HEK293 (cell line): Measurements from ENCODE around the gene GATAD2A.

Experiments
- YY2 ChIP-seq: fragments of 450-650 bp; formaldehyde crosslinking; IDR thresholded peaks from 2 replicates; pipeline ENCODE4 v1.5.1; 2016; ENCODE audit warnings: missing biosample characterization, missing genetic modification characterization
- ZEB2 ChIP-seq: fragments of 450-650 bp; formaldehyde crosslinking; IDR thresholded peaks from 2 replicates; pipeline ENCODE4 v1.5.1; 2016; ENCODE audit warnings: missing biosample characterization, missing genetic modification characterization
- ZNF112 ChIP-seq: fragments of 450-650 bp; formaldehyde crosslinking; IDR thresholded peaks from 2 replicates; pipeline ENCODE4 v1.5.0; 2017; ENCODE audit warnings: missing biosample characterization, missing genetic modification characterization
- ZNF114 ChIP-seq: fragments of 450-650 bp; formaldehyde crosslinking; IDR thresholded peaks from 2 replicates; pipeline ENCODE4 v1.5.0; 2017; ENCODE audit warnings: missing biosample characterization, missing genetic modification characterization
- ZNF274 ChIP-seq, 2 experiments: fragments of 200-500 bp in 1 of 2; fragments of 450-650 bp in 1 of 2; sonication (Bioruptor generic) in 1 of 2; formaldehyde crosslinking in 1 of 2; IDR thresholded peaks; 2 replicates each; pipeline versions ENCODE4 v1.5.1 to v1.6.1; 2014 to 2016; ENCODE audit warnings: borderline replicate concordance in 1 of 2, inconsistent platforms in 1 of 2, low read length in 1 of 2, missing biosample characterization in 1 of 2, missing genetic modification characterization in 1 of 2
- ZNF558 ChIP-seq: fragments of 450-650 bp; formaldehyde crosslinking; IDR thresholded peaks from 2 replicates; pipeline ENCODE4 v1.5.1; 2016; ENCODE audit warnings: missing biosample characterization, missing genetic modification characterization
- ZNF707 ChIP-seq: fragments of 450-650 bp; formaldehyde crosslinking; IDR thresholded peaks from 2 replicates; pipeline ENCODE4 v1.5.1; 2016; ENCODE audit warnings: missing biosample characterization, missing genetic modification characterization
- TF ChIP-seq, protein P1 (sequence below): fragments of 450-650 bp; formaldehyde crosslinking; IDR thresholded peaks from 2 replicates; pipeline ENCODE4 v1.5.1; 2016; ENCODE audit warnings: missing biosample characterization, missing genetic modification characterization
- TF ChIP-seq, protein P2 (sequence below): fragments of 450-650 bp; IDR thresholded peaks from 2 replicates; pipeline ENCODE4 v1.5.1; 2018; ENCODE audit warnings: missing biosample characterization, mild to moderate bottlenecking, missing genetic modification characterization
- TF ChIP-seq, protein P3 (sequence below): fragments of 450-650 bp; formaldehyde crosslinking; IDR thresholded peaks from 2 replicates; pipeline ENCODE4; 2016; ENCODE audit warnings: missing biosample characterization, missing genetic modification characterization
- TF ChIP-seq, protein P4 (sequence below): fragments of 450-650 bp; formaldehyde crosslinking; IDR thresholded peaks from 2 replicates; pipeline ENCODE4 v1.5.1; 2016; ENCODE audit warnings: missing biosample characterization, missing genetic modification characterization
- TF ChIP-seq, protein P5 (sequence below): fragments of 450-650 bp; formaldehyde crosslinking; IDR thresholded peaks from 2 replicates; pipeline ENCODE4 v1.5.1; 2016; ENCODE audit warnings: missing biosample characterization, missing genetic modification characterization
- TF ChIP-seq, protein P6 (sequence below): fragments of 450-650 bp; formaldehyde crosslinking; IDR thresholded peaks from 2 replicates; pipeline ENCODE4 v1.5.1; 2016; ENCODE audit warnings: missing biosample characterization, missing genetic modification characterization
- TF ChIP-seq, protein P7 (sequence below): fragments of 450-650 bp; formaldehyde crosslinking; conservative IDR thresholded peaks from 2 replicates; pipeline ENCODE4 v1.5.1; 2016; ENCODE audit warnings: low read depth, missing biosample characterization, missing genetic modification characterization
- TF ChIP-seq, protein P8 (sequence below): IDR thresholded peaks from 2 replicates; pipeline ENCODE4 v1.6.1; 2011; ENCODE audit warnings: mild to moderate bottlenecking, low read depth, low read length, borderline replicate concordance
- TF ChIP-seq, protein P9 (sequence below): fragments of 450-650 bp; formaldehyde crosslinking; IDR thresholded peaks from 2 replicates; pipeline ENCODE4 v1.5.1; 2017; ENCODE audit warnings: missing biosample characterization, missing genetic modification characterization

The GATAD2A gene

DNA sequence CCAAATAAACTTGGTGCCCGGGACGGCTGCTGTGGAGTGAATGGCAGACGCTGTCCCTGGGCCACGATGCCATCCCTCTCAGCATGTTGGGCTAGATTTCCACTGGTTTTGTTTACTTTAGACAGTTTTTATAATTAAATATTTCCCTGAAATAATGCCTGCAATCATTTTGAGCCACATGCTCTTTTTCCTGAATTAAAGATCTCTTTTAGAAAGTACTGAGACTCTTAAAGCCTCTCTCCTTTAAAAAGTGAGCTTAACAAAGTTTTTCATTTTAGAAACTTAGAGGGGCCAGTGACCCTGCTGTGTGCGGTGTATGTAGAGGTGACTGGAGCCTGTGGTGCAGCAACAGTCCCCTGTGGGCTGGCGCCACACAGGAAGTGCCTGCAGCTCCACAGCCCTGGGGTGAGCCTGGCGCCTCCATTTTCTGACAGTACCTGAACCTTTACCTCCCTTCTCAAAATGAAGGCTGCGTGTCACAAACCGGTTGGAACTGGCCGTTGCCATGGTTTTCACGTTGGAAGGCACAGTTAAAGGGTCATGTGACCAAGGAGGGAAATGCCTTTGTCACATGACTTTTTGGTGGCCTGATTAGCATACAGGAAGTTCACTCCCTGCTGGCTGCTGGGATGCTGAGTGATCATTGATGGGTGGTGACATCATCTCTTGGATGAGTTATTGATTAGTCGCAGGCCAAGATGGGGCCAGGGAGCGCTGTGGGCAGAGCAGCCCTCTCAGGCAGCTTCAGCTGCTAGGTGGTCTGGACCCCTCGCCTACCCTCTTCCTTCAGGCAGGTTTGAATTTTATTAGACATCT lies 83.6 kb downstream of the GATAD2A start (continued):
- TF ChIP-seq YY2 (tag by site-specific recombination) (0 out of 2 replicates have a peak, but pooled peaks have one; percentile 53), ZNF274 (IDR thresholded peaks at IDR 0.05; ENCODE audit: low read length) (no peak), ZNF274 (tag by site-specific recombination; IDR thresholded peaks at IDR 0.05; ENCODE audit: borderline replicate concordance) (no peak), ZNF558 (no peak), ZEB2 (tag by site-specific recombination) (peak; percentile 32; the same call in 1 of the 2 replicates), ZNF112 (tag by site-specific recombination) (no peak), ZNF114 (no peak), ZNF707 (no peak)
- TF ChIP-seq, protein P1, sequence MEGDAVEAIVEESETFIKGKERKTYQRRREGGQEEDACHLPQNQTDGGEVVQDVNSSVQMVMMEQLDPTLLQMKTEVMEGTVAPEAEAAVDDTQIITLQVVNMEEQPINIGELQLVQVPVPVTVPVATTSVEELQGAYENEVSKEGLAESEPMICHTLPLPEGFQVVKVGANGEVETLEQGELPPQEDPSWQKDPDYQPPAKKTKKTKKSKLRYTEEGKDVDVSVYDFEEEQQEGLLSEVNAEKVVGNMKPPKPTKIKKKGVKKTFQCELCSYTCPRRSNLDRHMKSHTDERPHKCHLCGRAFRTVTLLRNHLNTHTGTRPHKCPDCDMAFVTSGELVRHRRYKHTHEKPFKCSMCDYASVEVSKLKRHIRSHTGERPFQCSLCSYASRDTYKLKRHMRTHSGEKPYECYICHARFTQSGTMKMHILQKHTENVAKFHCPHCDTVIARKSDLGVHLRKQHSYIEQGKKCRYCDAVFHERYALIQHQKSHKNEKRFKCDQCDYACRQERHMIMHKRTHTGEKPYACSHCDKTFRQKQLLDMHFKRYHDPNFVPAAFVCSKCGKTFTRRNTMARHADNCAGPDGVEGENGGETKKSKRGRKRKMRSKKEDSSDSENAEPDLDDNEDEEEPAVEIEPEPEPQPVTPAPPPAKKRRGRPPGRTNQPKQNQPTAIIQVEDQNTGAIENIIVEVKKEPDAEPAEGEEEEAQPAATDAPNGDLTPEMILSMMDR (tag by site-specific recombination), result no peak
- TF ChIP-seq, protein P2, sequence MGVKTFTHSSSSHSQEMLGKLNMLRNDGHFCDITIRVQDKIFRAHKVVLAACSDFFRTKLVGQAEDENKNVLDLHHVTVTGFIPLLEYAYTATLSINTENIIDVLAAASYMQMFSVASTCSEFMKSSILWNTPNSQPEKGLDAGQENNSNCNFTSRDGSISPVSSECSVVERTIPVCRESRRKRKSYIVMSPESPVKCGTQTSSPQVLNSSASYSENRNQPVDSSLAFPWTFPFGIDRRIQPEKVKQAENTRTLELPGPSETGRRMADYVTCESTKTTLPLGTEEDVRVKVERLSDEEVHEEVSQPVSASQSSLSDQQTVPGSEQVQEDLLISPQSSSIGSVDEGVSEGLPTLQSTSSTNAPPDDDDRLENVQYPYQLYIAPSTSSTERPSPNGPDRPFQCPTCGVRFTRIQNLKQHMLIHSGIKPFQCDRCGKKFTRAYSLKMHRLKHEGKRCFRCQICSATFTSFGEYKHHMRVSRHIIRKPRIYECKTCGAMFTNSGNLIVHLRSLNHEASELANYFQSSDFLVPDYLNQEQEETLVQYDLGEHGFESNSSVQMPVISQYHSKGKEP (tag by site-specific recombination), result no peak
- TF ChIP-seq, protein P3, sequence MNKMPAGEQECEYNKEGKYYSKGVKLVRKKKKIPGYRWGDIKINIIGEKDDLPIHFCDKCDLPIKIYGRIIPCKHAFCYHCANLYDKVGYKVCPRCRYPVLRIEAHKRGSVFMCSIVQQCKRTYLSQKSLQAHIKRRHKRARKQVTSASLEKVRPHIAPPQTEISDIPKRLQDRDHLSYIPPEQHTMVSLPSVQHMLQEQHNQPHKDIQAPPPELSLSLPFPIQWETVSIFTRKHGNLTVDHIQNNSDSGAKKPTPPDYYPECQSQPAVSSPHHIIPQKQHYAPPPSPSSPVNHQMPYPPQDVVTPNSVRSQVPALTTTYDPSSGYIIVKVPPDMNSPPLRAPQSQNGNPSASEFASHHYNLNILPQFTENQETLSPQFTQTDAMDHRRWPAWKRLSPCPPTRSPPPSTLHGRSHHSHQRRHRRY (tag by site-specific recombination), result no peak
- TF ChIP-seq, protein P4, sequence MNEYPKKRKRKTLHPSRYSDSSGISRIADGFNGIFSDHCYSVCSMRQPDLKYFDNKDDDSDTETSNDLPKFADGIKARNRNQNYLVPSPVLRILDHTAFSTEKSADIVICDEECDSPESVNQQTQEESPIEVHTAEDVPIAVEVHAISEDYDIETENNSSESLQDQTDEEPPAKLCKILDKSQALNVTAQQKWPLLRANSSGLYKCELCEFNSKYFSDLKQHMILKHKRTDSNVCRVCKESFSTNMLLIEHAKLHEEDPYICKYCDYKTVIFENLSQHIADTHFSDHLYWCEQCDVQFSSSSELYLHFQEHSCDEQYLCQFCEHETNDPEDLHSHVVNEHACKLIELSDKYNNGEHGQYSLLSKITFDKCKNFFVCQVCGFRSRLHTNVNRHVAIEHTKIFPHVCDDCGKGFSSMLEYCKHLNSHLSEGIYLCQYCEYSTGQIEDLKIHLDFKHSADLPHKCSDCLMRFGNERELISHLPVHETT (tag by site-specific recombination), result no peak
- TF ChIP-seq, protein P5, sequence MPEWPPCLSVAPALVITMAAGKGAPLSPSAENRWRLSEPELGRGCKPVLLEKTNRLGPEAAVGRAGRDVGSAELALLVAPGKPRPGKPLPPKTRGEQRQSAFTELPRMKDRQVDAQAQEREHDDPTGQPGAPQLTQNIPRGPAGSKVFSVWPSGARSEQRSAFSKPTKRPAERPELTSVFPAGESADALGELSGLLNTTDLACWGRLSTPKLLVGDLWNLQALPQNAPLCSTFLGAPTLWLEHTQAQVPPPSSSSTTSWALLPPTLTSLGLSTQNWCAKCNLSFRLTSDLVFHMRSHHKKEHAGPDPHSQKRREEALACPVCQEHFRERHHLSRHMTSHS (tag by site-specific recombination), result no peak
- TF ChIP-seq, protein P6, sequence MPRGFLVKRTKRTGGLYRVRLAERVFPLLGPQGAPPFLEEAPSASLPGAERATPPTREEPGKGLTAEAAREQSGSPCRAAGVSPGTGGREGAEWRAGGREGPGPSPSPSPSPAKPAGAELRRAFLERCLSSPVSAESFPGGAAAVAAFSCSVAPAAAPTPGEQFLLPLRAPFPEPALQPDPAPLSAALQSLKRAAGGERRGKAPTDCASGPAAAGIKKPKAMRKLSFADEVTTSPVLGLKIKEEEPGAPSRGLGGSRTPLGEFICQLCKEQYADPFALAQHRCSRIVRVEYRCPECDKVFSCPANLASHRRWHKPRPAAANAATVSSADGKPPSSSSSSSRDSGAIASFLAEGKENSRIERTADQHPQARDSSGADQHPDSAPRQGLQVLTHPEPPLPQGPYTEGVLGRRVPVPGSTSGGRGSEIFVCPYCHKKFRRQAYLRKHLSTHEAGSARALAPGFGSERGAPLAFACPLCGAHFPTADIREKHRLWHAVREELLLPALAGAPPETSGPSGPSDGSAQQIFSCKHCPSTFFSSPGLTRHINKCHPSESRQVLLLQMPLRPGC (tag by site-specific recombination), result no peak; the same call in 1 of the 2 replicates
- TF ChIP-seq, protein P7, sequence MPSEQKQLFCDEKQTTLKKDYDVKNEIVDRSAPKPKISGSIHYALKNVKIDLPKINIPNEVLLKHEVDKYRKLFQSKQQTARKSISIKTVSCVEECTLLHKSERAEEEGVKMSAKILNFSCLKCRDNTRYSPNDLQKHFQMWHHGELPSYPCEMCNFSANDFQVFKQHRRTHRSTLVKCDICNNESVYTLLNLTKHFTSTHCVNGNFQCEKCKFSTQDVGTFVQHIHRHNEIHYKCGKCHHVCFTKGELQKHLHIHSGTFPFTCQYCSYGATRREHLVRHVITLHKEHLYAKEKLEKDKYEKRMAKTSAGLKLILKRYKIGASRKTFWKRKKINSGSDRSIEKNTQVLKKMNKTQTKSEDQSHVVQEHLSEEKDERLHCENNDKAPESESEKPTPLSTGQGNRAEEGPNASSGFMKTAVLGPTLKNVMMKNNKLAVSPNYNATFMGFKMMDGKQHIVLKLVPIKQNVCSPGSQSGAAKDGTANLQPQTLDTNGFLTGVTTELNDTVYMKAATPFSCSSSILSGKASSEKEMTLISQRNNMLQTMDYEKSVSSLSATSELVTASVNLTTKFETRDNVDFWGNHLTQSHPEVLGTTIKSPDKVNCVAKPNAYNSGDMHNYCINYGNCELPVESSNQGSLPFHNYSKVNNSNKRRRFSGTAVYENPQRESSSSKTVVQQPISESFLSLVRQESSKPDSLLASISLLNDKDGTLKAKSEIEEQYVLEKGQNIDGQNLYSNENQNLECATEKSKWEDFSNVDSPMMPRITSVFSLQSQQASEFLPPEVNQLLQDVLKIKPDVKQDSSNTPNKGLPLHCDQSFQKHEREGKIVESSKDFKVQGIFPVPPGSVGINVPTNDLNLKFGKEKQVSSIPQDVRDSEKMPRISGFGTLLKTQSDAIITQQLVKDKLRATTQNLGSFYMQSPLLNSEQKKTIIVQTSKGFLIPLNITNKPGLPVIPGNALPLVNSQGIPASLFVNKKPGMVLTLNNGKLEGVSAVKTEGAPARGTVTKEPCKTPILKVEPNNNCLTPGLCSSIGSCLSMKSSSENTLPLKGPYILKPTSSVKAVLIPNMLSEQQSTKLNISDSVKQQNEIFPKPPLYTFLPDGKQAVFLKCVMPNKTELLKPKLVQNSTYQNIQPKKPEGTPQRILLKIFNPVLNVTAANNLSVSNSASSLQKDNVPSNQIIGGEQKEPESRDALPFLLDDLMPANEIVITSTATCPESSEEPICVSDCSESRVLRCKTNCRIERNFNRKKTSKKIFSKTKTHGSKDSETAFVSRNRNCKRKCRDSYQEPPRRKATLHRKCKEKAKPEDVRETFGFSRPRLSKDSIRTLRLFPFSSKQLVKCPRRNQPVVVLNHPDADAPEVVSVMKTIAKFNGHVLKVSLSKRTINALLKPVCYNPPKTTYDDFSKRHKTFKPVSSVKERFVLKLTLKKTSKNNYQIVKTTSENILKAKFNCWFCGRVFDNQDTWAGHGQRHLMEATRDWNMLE (tag by site-specific recombination), result no peak
- TF ChIP-seq, protein P8, sequence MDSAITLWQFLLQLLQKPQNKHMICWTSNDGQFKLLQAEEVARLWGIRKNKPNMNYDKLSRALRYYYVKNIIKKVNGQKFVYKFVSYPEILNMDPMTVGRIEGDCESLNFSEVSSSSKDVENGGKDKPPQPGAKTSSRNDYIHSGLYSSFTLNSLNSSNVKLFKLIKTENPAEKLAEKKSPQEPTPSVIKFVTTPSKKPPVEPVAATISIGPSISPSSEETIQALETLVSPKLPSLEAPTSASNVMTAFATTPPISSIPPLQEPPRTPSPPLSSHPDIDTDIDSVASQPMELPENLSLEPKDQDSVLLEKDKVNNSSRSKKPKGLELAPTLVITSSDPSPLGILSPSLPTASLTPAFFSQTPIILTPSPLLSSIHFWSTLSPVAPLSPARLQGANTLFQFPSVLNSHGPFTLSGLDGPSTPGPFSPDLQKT, result no peak
- TF ChIP-seq, protein P9, sequence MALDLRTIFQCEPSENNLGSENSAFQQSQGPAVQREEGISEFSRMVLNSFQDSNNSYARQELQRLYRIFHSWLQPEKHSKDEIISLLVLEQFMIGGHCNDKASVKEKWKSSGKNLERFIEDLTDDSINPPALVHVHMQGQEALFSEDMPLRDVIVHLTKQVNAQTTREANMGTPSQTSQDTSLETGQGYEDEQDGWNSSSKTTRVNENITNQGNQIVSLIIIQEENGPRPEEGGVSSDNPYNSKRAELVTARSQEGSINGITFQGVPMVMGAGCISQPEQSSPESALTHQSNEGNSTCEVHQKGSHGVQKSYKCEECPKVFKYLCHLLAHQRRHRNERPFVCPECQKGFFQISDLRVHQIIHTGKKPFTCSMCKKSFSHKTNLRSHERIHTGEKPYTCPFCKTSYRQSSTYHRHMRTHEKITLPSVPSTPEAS (tag by site-specific recombination), result no peak
